Activated CD8-positive, alpha-beta memory T cell treated with anti-CD3 and anti-CD28 coated beads for 48 hours (primary cell): ENCODE measurements around the gene HSD17B2.

Source experiments
- DNase-seq, 3 experiments: peaks; one replicate each; pipeline ENCODE4 v3.0.0-alpha.2; 2020; ENCODE audit warnings: low read depth in 2 of 3, low spot score in 2 of 3

Gene HSD17B2

GRCh38 chr16:82017911-82018568, 17.0 kb upstream of the HSD17B2 start:
- no peak for DNase-seq

- DNase-seq, result no peak
Observed at GRCh38 chr16:82019535-82019934, 15.5 kb upstream of the HSD17B2 start.

GRCh38 chr16:82020051-82020450, 15.0 kb upstream of the HSD17B2 start:
- no peak for DNase-seq

- DNase-seq, result no peak
Observed at GRCh38 chr16:82023206-82023605, 11.8 kb upstream of the HSD17B2 start.

GRCh38 chr16:82024316-82024715, 10.7 kb upstream of the HSD17B2 start:
- DNase-seq, result no peak

- DNase-seq, result no peak
Observed at GRCh38 chr16:82024883-82025282, 10.2 kb upstream of the HSD17B2 start.

GRCh38 chr16:82027629-82028064, 7.4 kb upstream of the HSD17B2 start:
- DNase-seq, result no peak

- DNase-seq, result no peak
Observed at GRCh38 chr16:82031116-82032084, 3.7 kb upstream of the HSD17B2 start.

GRCh38 chr16:82033006-82033405, 2.0 kb upstream of the HSD17B2 start:
- no peak for DNase-seq

GRCh38 chr16:82033683-82034300, 1.3 kb upstream of the HSD17B2 start:
- DNase-seq, result no peak

GRCh38 chr16:82037251-82037650, 2.2 kb downstream of the HSD17B2 start:
- DNase-seq, result no peak

- DNase-seq, result no peak
Observed at GRCh38 chr16:82037666-82038065, 2.6 kb downstream of the HSD17B2 start.

GRCh38 chr16:82040296-82040695, 5.2 kb downstream of the HSD17B2 start:
- DNase-seq, result no peak

GRCh38 chr16:82041542-82041941, 6.5 kb downstream of the HSD17B2 start:
- DNase-seq, result no peak

- no peak for DNase-seq
Observed at GRCh38 chr16:82042144-82042543, 7.1 kb downstream of the HSD17B2 start.

GRCh38 chr16:82042846-82043245, 7.8 kb downstream of the HSD17B2 start:
- no peak for DNase-seq

- DNase-seq, result no peak
Observed at GRCh38 chr16:82043680-82044584, 8.9 kb downstream of the HSD17B2 start.

GRCh38 chr16:82044585-82044911, 9.5 kb downstream of the HSD17B2 start:
- no peak for DNase-seq

GRCh38 chr16:82045465-82045864, 10.4 kb downstream of the HSD17B2 start:
- DNase-seq, result no peak

GRCh38 chr16:82046541-82046940, 11.5 kb downstream of the HSD17B2 start:
- no peak for DNase-seq

GRCh38 chr16:82046941-82047340, 11.9 kb downstream of the HSD17B2 start:
- DNase-seq, result no peak
